Naive thymus-derived CD4-positive, alpha-beta T cell (primary cell): ENCODE results near the gene CCDC91. TPM values are rescaled to one million over a fixed set of nuclear protein-coding genes. Genes with fewer than 3 reads are reported as not detected.

Source experiments
- ATAC-seq: fragments of 150-1000 bp; cut with Tn5 transposase; 2 replicates; pipeline ENCODE4 v1.10.0; 2021; ENCODE audit warnings: mild to moderate bottlenecking, moderate library complexity
- CTCF ChIA-PET: fragments of 350-600 bp; sonication (Branson Sonifier 250); formaldehyde crosslinking; loops from one replicate; lab custom pipeline; 2021; ENCODE audit warnings: antibody characterized with exemption; lab: Charles Lee
- POLR2A ChIA-PET: fragments of 350-600 bp; sonication (Branson Sonifier 250); formaldehyde crosslinking; loops from one replicate; lab custom pipeline; 2021; ENCODE audit warnings: antibody characterized with exemption, inconsistent platforms; lab: Charles Lee
- DNase-seq, 9 donors: peaks; one replicate each; pipeline versions ENCODE4 v3.0.0 to v3.0.0-alpha.2; 2020 to 2022; ENCODE audit warnings: mixed read lengths in 1 of 9
- H3K27ac ChIP-seq: one replicate; pipeline ENCODE4 v1.7.0; 2013; ENCODE audit warnings: mild to moderate bottlenecking, low read depth, low read length, moderate library complexity
- H3K27me3 ChIP-seq, 2 donors: one replicate each; pipeline ENCODE4 v1.7.0; 2013; ENCODE audit warnings: low read length in 2 of 2, mild to moderate bottlenecking in 2 of 2, moderate library complexity in 2 of 2; ENCODE audit not compliant: control insufficient read depth in 2 of 2, insufficient read depth in 2 of 2
- H3K36me3 ChIP-seq, 3 experiments: 1 replicate in 2 of 3; 2 replicates in 1 of 3; pipeline ENCODE4 v1.7.0; 2013; ENCODE audit warnings: low read length in 3 of 3, mild to moderate bottlenecking in 3 of 3, moderate library complexity in 1 of 3; ENCODE audit not compliant: insufficient read depth in 3 of 3, control insufficient read depth in 2 of 3
- H3K4me1 ChIP-seq, 2 donors: one replicate each; pipeline ENCODE4 v1.7.0; 2013; ENCODE audit warnings: low read length in 2 of 2, mild to moderate bottlenecking in 2 of 2, moderate library complexity in 1 of 2; ENCODE audit not compliant: control insufficient read depth in 2 of 2, insufficient read depth in 2 of 2
- H3K4me3 ChIP-seq: 2 replicates; pipeline ENCODE4 v1.7.0; 2013; ENCODE audit warnings: mild to moderate bottlenecking, low read length
- H3K9me3 ChIP-seq, 3 experiments: 1 replicate in 2 of 3; 2 replicates in 1 of 3; pipeline ENCODE4 v1.7.0; 2013; ENCODE audit warnings: low read length in 3 of 3; ENCODE audit not compliant: control insufficient read depth in 2 of 3
- H3K27ac Mint-ChIP-seq, 9 donors: one replicate each; pipeline ENCODE4 v1.8.0; 2020 to 2022; ENCODE audit warnings: mixed read lengths in 9 of 9, mild to moderate bottlenecking in 8 of 9, moderate library complexity in 5 of 9, inconsistent platforms in 2 of 9
- H3K27me3 Mint-ChIP-seq, 5 donors: one replicate each; pipeline ENCODE4 v1.8.0; 2021 to 2022; ENCODE audit warnings: mixed read lengths in 5 of 5, mild to moderate bottlenecking in 1 of 5
- H3K36me3 Mint-ChIP-seq, 5 donors: one replicate each; pipeline ENCODE4 v1.8.0; 2020 to 2022; ENCODE audit warnings: mixed read lengths in 5 of 5, mild to moderate bottlenecking in 3 of 5, inconsistent platforms in 1 of 5
- H3K4me1 Mint-ChIP-seq, 7 donors: one replicate each; pipeline ENCODE4 v1.8.0; 2020 to 2022; ENCODE audit warnings: mixed read lengths in 7 of 7, mild to moderate bottlenecking in 3 of 7, inconsistent platforms in 1 of 7
- H3K4me3 Mint-ChIP-seq, 10 donors: one replicate each; pipeline ENCODE4 v1.8.0; 2020 to 2022; ENCODE audit warnings: mild to moderate bottlenecking in 10 of 10, mixed read lengths in 10 of 10, moderate library complexity in 6 of 10, inconsistent platforms in 2 of 10
- H3K9me3 Mint-ChIP-seq, 11 donors: one replicate each; pipeline ENCODE4 v1.8.0; 2020 to 2022; ENCODE audit warnings: mixed read lengths in 11 of 11, mild to moderate bottlenecking in 4 of 11, inconsistent platforms in 1 of 11, moderate library complexity in 1 of 11
- intact Hi-C, 2 donors: fragments of 100-400 bp; cut with micrococcal nuclease; formaldehyde crosslinking; loops; one replicate each; pipeline ENCODE4 v1.15.1; 2023
- polyA plus RNA-seq, 2 donors: library from polyadenylated mRNA; unstranded; fragments of 300-500 nt; fragmentation: Illumina TruSeq; gene quantifications; one replicate each; pipeline ENCODE4 v1.2.3, GENCODE V29; 2021
- total RNA-seq, 6 experiments: library from RNA in 5 of 6; stranded (reverse) in 5 of 6; gene quantifications; 1 replicate in 5 of 6; 2 replicates in 1 of 6; pipeline ENCODE4 v1.2.3 and lab custom pipeline; 2021 to 2026

The CCDC91 gene
- total and polyA plus RNA-seq, 7 experiments from 2014 or later, result 20.2 to 105 (median 78.0) TPM

DNA sequence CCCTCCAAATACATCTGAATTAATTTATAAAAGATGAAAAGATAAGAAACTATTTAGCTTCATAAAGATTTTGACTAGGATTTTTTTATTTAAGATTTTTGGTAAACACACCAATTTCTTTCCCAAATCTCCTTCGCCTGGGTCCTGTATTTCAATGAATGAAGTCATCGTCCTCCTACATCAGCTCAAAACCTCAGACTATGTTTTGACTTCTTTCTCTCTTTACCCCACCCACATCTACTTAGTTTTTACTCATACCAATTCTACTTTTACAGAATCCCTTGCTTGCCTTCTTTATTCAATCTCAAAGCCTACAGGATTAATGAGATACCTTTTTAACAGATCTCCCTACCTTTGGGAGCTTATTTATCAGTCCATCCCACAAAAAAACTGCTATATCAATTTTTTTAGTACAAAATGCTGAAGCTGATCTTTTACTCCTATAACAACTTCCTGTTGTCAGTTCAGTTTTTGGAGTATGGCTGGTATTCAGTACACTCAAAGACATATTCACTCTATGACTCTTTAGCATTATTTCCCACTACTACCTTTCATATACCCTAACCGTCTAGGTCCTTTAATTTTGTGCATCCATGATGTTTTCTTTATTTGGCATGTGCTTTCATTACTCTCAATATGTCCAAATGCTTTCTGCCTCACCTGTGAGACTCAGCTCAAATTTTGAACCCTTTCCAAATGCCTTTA lies 18.7 kb upstream of the CCDC91 start:
- no peaks in the 10 kb centered on the region for H3K9me3 ChIP-seq
- Mint-ChIP-seq H3K4me3 (no peak overlapping the region), H3K36me3 (peaks cover 0 to 11% (median 0%) of the 10 kb centered on the region in 5 donors), H3K27ac (peak overlapping the region in 1 of 9 donors; percentile 7), H3K27me3 (no peaks in the 10 kb centered on the region), H3K4me1 (peaks cover 0 to 9% (median 7%) of the 10 kb centered on the region in 7 donors), H3K9me3 (peaks cover 0 to 7% (median 0%) of the 10 kb centered on the region in 11 donors)
- intact Hi-C loops, result no loop called here
- DNase-seq, result no peak
- POLR2A ChIA-PET, result no interaction called here
- no peaks in the 10 kb centered on the region for H3K27me3 ChIP-seq
- CTCF ChIA-PET, result no interaction called here
- ATAC-seq, result no peak
- no peak overlapping the region for H3K4me3 ChIP-seq
- no peaks in the 10 kb centered on the region for H3K4me1 ChIP-seq
- H3K27ac ChIP-seq, result no peak overlapping the region
- no peaks in the 10 kb centered on the region for H3K36me3 ChIP-seq

DNA sequence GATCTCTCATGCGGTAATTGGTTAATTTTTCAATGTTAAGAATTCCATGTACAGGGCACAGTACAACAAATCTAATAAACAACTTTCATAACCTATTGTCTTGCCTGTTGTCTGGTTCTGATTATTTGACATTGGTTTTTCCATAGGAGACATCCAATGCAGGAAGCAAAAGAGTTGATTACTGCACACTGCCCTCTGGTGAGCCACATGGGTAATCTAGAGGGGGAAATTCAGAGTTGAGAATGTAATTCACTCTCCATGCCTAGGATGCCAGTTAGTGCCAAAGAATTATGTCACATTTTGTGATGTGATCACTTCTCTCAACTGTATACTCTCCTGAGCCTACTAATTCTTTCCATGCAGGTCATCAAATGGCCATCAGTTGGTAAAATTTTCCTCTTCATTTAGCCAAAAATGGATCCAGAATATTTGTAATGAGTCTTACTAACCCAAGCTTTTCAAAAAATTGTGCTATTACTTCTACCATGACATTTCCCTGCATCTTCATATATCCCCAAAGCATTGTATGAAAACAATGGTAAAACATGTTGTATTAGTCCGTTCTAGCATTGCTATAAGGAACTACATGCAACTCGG lies 17.7 kb upstream of the CCDC91 start:
- no peaks in the 10 kb centered on the region for H3K4me1 ChIP-seq
- ChIA-PET CTCF (no interaction called here), POLR2A (no interaction called here)
- peaks cover 0 to 9% (median 7%) of the 10 kb centered on the region in 7 donors for H3K4me1 Mint-ChIP-seq
- no peak overlapping the region for H3K27ac ChIP-seq
- H3K27me3 ChIP-seq, result no peaks in the 10 kb centered on the region
- intact Hi-C loops, result no loop called here
- ATAC-seq (no peak), DNase-seq (no peak)
- no peak overlapping the region for H3K27ac Mint-ChIP-seq
- H3K4me3 Mint-ChIP-seq, result no peak overlapping the region
- H3K27me3 Mint-ChIP-seq, result no peaks in the 10 kb centered on the region
- H3K36me3 Mint-ChIP-seq, result peaks cover 0 to 14% (median 0%) of the 10 kb centered on the region in 5 donors
- H3K9me3 Mint-ChIP-seq, result peaks cover 0 to 7% (median 0%) of the 10 kb centered on the region in 11 donors
- no peaks in the 10 kb centered on the region for H3K36me3 ChIP-seq
- H3K9me3 ChIP-seq, result no peaks in the 10 kb centered on the region
- no peak overlapping the region for H3K4me3 ChIP-seq

DNA sequence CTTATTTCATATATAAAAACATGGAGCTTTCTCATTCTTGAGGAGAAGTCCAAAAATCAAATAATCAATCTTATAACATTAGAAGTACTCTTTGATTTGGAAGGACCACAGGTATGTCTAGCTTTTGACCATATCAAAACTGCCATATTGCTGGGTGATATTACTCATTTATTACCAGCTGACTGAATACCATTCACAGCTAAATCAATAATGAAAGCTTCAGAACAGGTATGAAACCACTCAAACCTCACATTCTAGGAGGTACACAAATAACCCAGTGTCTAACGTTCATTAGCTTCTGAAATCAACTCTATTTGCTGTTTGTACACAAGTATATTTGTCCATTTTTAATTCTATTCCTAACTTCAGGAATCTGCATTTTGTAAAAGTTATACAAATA lies 16.8 kb upstream of the CCDC91 start:
- H3K4me1 Mint-ChIP-seq, result peaks cover 0 to 9% (median 7%) of the 10 kb centered on the region in 7 donors
- H3K36me3 Mint-ChIP-seq, result peaks cover 0 to 15% (median 0%) of the 10 kb centered on the region in 5 donors
- Histone ChIP-seq H3K4me1 (no peaks in the 10 kb centered on the region), H3K27ac (no peak overlapping the region), H3K27me3 (no peaks in the 10 kb centered on the region), H3K9me3 (no peaks in the 10 kb centered on the region), H3K36me3 (no peaks in the 10 kb centered on the region), H3K4me3 (no peak overlapping the region)
- no peak overlapping the region for H3K27ac Mint-ChIP-seq
- peaks cover 0 to 1% (median 0%) of the 10 kb centered on the region in 5 donors for H3K27me3 Mint-ChIP-seq
- POLR2A ChIA-PET, result no interaction called here
- no peak for ATAC-seq
- H3K9me3 Mint-ChIP-seq, result peaks cover 0 to 4% (median 0%) of the 10 kb centered on the region in 11 donors
- CTCF ChIA-PET, result no interaction called here
- no peak overlapping the region for H3K4me3 Mint-ChIP-seq
- intact Hi-C loops, result no loop called here
- DNase-seq, result no peak

DNA sequence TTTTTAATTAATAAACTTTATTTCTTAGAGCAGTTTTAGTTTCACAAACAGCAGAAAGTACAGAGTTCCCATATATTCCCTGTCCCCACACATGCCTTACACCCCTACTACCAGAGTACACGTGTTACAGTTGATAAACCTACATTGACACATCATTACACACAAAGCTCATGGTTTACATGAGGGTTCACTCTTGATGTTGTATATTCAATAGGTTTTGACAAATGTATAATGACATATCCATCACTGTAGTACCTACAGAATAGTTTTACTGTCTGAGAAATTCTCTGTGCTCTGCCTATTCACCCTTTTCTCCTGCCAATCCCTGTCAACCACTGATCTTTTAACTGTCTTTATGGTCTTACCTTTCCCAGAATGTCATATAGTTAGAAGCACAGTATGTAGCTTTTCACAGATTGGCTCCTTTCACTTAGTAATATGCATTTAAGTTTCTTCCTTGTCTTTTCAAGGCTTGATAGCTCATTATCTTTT lies 15.1 kb upstream of the CCDC91 start:
- Mint-ChIP-seq H3K27me3 (peaks cover 0 to 11% (median 0%) of the 10 kb centered on the region in 5 donors), H3K4me1 (peaks cover 0 to 9% (median 7%) of the 10 kb centered on the region in 7 donors), H3K9me3 (peaks cover 0 to 4% (median 0%) of the 10 kb centered on the region in 11 donors), H3K4me3 (no peak overlapping the region), H3K27ac (no peak overlapping the region), H3K36me3 (peaks cover 0 to 20% (median 0%) of the 10 kb centered on the region in 5 donors)
- H3K9me3 ChIP-seq, result no peaks in the 10 kb centered on the region
- CTCF ChIA-PET, result interaction anchor here (1.1 kb wide), 2 partner anchors 20 to 55 kb away, joined by 3 to 4 read pairs; no protein-coding TSS in a partner anchor
- POLR2A ChIA-PET, result no interaction called here
- H3K4me1 ChIP-seq, result no peaks in the 10 kb centered on the region
- intact Hi-C loops, result no loop called here
- no peaks in the 10 kb centered on the region for H3K27me3 ChIP-seq
- no peaks in the 10 kb centered on the region for H3K36me3 ChIP-seq
- DNase-seq (no peak), ATAC-seq (no peak)
- H3K4me3 ChIP-seq, result no peak overlapping the region
- H3K27ac ChIP-seq, result no peak overlapping the region

DNA sequence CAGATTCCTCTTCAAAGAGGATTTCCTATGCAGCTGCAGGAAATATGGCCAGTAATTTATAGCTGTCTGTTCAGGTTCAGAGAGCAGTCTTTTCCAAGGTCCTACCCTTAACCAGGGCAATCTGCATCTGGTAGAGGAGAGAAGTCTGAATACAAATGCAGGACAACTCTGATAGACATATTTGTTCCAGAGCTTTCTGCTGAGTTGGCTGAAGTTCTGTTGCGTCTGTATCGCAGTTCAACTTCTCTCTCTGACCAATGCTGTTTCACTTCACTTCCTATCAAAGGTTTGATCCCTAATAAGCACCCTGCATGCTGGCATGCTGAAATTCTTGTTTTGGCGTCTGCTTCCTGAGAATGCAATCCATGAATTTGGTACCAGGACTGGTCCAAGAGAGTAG lies 14.0 kb upstream of the CCDC91 start:
- Histone ChIP-seq H3K27me3 (no peaks in the 10 kb centered on the region), H3K36me3 (no peaks in the 10 kb centered on the region), H3K9me3 (no peaks in the 10 kb centered on the region), H3K4me3 (no peak overlapping the region), H3K4me1 (no peaks in the 10 kb centered on the region), H3K27ac (no peak overlapping the region)
- peaks cover 0 to 8% (median 7%) of the 10 kb centered on the region in 7 donors for H3K4me1 Mint-ChIP-seq
- no peak overlapping the region for H3K4me3 Mint-ChIP-seq
- H3K9me3 Mint-ChIP-seq, result peaks cover 0 to 4% (median 0%) of the 10 kb centered on the region in 11 donors
- ChIA-PET POLR2A (no interaction called here), CTCF (interaction anchor here (1.1 kb wide), 1 partner anchor 19 kb away, joined by 3 read pairs; no protein-coding TSS in a partner anchor)
- H3K36me3 Mint-ChIP-seq, result peaks cover 0 to 20% (median 0%) of the 10 kb centered on the region in 5 donors
- H3K27ac Mint-ChIP-seq, result no peak overlapping the region
- no peak for ATAC-seq
- intact Hi-C loops, result no loop called here
- H3K27me3 Mint-ChIP-seq, result peaks cover 0 to 13% (median 0%) of the 10 kb centered on the region in 5 donors
- DNase-seq, result no peak

DNA sequence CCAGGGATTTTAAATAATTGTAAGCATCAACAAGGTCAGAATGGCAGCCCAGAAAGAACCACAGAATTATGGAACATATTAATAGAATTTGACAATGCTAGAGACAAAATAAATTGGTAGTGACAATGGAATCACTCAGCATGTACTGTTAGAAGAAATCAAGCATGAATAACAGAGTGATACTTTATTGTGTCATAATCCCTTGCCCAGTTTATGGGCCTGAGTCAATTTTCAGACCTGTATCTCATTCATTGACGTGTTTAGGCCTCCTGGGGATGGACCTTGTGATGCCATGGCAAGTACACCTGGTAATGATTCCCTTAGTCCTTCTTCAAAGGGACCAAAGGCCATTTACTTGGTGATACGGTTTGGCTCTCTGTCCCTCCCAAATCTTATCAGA lies 12.8 kb upstream of the CCDC91 start:
- Mint-ChIP-seq H3K4me1 (peaks cover 0 to 1% (median 0%) of the 10 kb centered on the region in 7 donors), H3K27ac (no peak overlapping the region), H3K36me3 (peaks cover 0 to 20% (median 0%) of the 10 kb centered on the region in 5 donors), H3K9me3 (peaks cover 0 to 7% (median 0%) of the 10 kb centered on the region in 11 donors), H3K4me3 (no peak overlapping the region), H3K27me3 (peaks cover 0 to 18% (median 0%) of the 10 kb centered on the region in 5 donors)
- POLR2A ChIA-PET, result no interaction called here
- H3K27me3 ChIP-seq, result no peaks in the 10 kb centered on the region
- ATAC-seq (no peak), DNase-seq (no peak)
- H3K4me3 ChIP-seq, result no peak overlapping the region
- no peaks in the 10 kb centered on the region for H3K36me3 ChIP-seq
- no peak overlapping the region for H3K27ac ChIP-seq
- no peaks in the 10 kb centered on the region for H3K4me1 ChIP-seq
- intact Hi-C loops, result no loop called here
- CTCF ChIA-PET, result no interaction called here
- H3K9me3 ChIP-seq, result no peaks in the 10 kb centered on the region
